ENCODE measurements around the gene ASB10.

Gene ASB10

DNA sequence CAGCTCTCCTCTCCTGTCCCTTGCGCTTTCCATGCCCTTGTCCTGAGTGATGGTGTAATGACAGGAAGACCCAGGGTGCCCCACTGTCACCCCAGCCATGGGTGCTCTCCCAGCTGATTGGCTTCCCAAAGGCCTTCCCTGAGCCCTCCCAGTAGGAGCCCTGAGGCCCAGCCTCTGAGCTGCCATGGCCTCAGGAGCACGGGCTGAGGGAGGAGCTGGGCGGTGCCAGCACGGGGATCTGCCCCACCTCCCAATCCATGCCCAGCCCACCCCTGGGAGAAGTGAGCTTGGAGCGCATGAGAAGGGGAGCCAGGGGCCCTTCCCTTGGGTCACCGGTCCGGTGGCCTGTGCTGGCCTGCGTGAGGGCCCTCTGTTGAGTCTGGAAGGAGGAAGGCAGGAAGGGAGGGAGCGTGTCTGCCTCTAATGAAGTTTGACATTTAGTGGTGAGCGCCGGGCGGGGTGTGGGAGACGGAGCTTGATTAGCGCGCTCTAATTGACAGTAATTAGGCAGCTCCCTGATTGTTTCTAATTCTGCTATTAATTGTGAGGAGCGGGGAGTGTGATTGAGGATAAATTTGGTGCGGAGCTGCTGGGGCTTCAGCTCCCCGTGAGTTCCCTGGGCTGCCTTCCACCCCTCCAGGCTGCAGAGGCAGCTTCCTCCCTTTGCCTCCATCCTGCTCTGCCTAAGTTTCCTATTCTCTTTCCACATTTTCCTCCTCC, 47.8 kb downstream of the ASB10 start:
- Histone ChIP-seq H4K20me1 (peaks cover 40% of the 10 kb centered on the region), H3K4me3 (no peak overlapping the region), H3K36me3 (peaks cover 91% of the 10 kb centered on the region), H3K27me3 (no peaks in the 10 kb centered on the region), H3K4me2 (no peak overlapping the region), H3K27ac (no peak overlapping the region), H3K9ac (no peak overlapping the region), H3K4me1 (peaks cover 19% of the 10 kb centered on the region), H3K9me3 (no peaks in the 10 kb centered on the region)
- TF ChIP-seq Cebpa-rat (IDR thresholded peaks at IDR 0.05): no peak

DNA sequence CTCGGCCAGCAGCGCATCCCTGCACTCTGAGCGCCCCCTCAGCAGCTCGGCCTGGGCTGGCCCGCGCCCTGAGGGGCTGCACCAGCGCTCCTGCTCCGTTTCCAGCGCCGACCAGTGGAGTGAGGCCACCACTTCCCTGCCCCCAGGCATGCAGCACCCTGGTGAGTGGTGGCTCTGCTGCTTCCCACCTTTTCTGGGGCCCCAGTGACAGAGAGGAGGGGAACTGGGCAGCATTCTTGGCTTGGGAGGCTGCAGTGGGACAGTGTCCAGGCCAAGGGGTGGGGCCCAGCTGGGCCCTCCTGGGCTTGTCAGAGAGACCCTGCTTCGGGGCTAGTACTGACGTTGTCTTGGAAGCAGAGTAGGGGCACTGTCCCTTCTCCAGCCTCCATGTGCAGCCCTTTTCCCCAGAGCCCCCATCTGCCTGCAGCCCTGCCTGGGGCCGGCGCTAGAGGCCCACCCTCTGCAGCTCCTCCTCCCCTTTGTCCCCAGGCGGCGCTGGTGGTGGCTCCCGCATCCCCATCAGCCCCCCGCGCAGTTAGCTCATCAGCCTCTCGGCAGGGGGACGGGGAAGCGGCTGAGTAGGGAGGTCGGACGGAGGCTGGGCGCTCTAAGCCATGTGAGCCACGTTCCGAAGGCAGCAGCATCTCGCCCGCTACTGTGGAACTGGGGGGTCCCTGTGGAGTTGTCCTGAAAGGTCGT, 48.7 kb downstream of the ASB10 start:
- H4K20me1 ChIP-seq: peaks cover 44% of the 10 kb centered on the region
- TF ChIP-seq Cebpa-rat (IDR thresholded peaks at IDR 0.05): no peak
- no peaks in the 10 kb centered on the region for H3K27me3 ChIP-seq
- H3K27ac ChIP-seq: no peak overlapping the region
- peaks cover 17% of the 10 kb centered on the region for H3K4me1 ChIP-seq
- no peaks in the 10 kb centered on the region for H3K9me3 ChIP-seq
- H3K36me3 ChIP-seq: peaks cover 91% of the 10 kb centered on the region
- no peak overlapping the region for H3K4me3 ChIP-seq
- H3K9ac ChIP-seq: no peak overlapping the region
- H3K4me2 ChIP-seq: no peak overlapping the region

DNA sequence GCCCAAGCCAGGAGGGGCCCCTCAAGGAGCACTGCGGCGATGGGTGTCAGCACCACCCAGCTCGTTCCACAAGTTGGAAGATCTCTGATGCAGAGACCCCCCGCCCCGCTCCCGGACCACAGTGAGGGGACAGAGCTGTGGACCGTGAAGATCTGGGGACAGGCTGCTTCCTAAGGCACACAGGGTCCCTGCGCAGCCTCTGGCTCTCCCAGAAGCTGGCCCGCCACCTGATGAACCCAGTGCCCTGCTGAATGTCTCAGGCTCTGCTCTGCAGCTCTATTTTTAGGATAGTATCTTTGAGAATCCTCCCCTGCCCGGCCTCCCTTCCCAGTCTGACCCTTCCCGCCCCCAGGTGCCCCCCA, 49.3 kb downstream of the ASB10 start:
- Histone ChIP-seq H3K27ac (no peak overlapping the region), H3K9me3 (no peaks in the 10 kb centered on the region), H3K4me3 (no peak overlapping the region), H3K4me2 (no peak overlapping the region), H3K4me1 (peaks cover 11% of the 10 kb centered on the region), H3K9ac (no peak overlapping the region), H4K20me1 (peaks cover 43% of the 10 kb centered on the region), H3K27me3 (no peaks in the 10 kb centered on the region), H3K36me3 (peaks cover 89% of the 10 kb centered on the region)
- no peak for TF ChIP-seq Cebpa-rat (IDR thresholded peaks at IDR 0.05)

DNA sequence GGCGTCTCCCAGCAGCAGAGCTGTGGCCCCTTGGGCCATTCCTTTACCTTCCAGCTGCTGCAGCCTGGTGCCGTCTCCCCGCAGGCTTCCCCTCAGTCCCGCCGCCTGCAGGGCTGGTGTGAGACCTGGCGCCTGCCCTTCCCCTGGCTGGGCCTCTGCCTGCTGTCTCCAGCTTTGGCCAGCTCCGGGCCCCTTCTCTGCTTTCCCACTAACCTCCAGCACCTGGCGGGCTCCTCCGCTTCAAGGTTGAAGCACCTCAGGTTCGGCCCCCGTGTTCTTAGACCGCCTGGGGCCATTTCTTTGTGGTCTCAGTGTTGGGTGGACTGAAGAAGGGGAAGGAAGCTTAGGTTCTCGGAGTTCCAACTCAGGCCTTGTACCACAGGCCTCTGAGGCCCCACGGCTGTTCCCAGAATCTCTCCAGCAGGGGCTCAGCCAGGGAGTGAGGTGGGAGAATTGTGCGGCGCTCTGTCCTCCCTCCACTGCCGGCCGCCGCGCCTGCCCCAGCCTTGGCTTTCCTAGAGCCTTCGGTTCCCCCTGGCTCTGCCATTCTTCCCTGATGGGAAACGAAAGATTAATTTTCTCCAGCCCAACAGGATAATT, 49.9 kb downstream of the ASB10 start:
- peaks cover 5% of the 10 kb centered on the region for H3K4me1 ChIP-seq
- H3K9me3 ChIP-seq: no peaks in the 10 kb centered on the region
- no peak overlapping the region for H3K4me2 ChIP-seq
- H3K9ac ChIP-seq: no peak overlapping the region
- H3K27ac ChIP-seq: no peak overlapping the region
- H4K20me1 ChIP-seq: peaks cover 43% of the 10 kb centered on the region
- H3K36me3 ChIP-seq: peaks cover 89% of the 10 kb centered on the region
- no peak for TF ChIP-seq Cebpa-rat (IDR thresholded peaks at IDR 0.05)
- no peaks in the 10 kb centered on the region for H3K27me3 ChIP-seq
- H3K4me3 ChIP-seq: no peak overlapping the region

DNA sequence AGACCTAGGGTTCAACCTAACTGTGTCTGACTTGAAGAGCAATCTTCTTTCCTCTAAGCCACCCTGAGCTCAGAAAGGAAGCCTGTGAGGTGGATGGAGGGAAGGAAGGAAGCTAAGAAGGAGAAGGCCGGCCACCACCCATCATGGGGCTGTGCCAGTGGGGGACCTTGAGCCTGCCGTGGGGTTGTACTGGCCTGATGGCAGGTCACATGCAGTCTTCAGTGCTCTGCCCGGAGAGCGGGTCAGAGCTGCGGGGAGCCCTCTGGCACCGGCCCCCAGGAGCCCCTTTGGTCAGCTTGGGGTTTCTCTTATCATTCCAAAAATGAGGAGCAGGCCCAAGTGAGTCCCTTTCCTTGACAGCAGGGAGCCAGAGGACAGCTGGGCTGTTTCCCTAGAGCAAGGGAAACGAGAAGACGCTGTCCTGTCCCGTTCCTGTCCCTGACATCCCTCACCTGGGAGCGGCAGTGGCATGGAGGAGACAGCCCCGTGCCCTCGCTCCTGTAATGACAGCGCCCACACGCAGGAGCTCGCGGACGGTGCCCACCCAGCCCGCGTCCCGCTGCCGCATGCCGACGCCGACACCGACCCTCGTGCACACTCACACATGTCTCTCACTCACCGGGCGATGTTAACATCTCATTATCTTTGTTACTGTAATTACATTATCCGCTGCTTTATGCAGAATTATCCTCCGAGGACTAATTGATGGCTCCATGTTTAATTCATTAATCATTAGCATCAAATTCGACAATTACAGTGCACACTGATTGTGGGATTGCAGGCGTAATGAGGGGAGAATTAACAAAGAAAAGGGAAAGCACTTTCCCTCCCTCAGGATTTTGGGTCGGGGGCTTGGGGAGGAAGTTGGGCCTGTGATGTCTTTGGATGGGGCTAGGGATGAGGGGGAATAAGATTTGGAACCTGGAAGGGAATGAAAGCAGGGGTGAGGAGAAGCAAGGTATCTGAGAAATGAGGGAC, 50.9 kb downstream of the ASB10 start:
- Histone ChIP-seq H3K4me3 (no peak overlapping the region), H4K20me1 (peaks cover 46% of the 10 kb centered on the region), H3K36me3 (peaks cover 89% of the 10 kb centered on the region), H3K9ac (no peak overlapping the region), H3K4me1 (peaks cover 7% of the 10 kb centered on the region), H3K9me3 (no peaks in the 10 kb centered on the region), H3K4me2 (no peak overlapping the region), H3K27me3 (no peaks in the 10 kb centered on the region), H3K27ac (no peak overlapping the region)
- TF ChIP-seq Cebpa-rat (IDR thresholded peaks at IDR 0.05): no peak

DNA sequence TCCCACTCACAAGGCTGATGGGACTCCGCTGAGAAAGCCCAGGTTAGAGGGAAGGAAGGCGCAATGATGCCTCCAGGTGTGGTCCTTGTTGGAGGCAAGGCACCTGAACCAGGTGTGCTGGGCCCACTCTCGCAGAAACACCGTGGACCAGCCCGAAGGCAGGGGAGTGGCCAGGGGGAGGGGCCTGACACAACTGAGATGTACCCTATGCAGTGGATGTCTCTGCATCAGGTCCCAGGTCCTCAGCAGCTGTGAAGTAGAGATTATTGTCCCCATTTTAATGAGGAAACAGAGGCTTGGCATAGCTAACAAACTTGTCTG, 51.6 kb downstream of the ASB10 start:
- Histone ChIP-seq H3K4me2 (no peak overlapping the region), H3K36me3 (peaks cover 89% of the 10 kb centered on the region), H3K9me3 (no peaks in the 10 kb centered on the region), H3K4me1 (peaks cover 9% of the 10 kb centered on the region), H3K27ac (no peak overlapping the region), H3K4me3 (no peak overlapping the region), H3K9ac (no peak overlapping the region), H3K27me3 (no peaks in the 10 kb centered on the region), H4K20me1 (peaks cover 53% of the 10 kb centered on the region)
- TF ChIP-seq Cebpa-rat (IDR thresholded peaks at IDR 0.05): no peak

DNA sequence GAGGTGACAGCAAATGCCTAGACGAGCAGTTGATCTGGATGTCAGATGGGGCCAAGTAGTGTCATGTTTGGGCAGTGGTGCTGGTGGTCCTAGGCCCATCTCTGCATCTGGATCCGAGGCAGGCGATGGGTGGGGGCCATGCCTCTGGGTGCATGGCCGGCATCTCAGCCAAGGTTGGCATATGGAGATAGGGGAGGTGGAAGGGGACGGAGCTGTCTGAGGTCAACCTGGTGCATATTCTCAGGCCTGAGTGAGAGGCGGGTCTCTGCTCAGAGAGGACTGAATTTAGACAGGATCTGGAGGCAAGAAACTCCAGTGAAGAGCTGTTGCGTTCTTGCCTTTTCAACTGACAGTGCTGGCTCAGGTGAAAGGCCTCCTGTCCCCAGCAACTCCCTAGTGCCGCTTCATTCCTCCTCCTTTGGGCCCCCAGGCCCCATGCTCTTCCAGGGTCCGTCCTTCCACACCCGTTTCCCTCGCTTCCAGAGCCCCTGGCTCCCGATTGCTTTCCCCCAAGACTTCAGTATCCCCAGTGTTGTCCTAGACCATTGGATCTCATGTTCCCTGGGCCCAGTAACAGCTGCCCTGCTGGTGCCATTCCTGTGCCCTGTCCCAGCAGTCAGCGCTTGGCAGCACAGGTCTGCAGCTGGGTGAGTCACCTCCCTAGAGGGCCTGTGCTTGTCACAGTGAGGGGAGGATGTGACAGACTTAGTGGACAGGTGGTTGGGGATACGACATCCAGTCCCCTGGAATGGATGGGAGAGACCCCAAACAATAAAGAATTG, 52.1 kb downstream of the ASB10 start:
- Histone ChIP-seq H3K36me3 (peaks cover 90% of the 10 kb centered on the region), H4K20me1 (peaks cover 54% of the 10 kb centered on the region)
- no peak for TF ChIP-seq Cebpa-rat (IDR thresholded peaks at IDR 0.05)

DNA sequence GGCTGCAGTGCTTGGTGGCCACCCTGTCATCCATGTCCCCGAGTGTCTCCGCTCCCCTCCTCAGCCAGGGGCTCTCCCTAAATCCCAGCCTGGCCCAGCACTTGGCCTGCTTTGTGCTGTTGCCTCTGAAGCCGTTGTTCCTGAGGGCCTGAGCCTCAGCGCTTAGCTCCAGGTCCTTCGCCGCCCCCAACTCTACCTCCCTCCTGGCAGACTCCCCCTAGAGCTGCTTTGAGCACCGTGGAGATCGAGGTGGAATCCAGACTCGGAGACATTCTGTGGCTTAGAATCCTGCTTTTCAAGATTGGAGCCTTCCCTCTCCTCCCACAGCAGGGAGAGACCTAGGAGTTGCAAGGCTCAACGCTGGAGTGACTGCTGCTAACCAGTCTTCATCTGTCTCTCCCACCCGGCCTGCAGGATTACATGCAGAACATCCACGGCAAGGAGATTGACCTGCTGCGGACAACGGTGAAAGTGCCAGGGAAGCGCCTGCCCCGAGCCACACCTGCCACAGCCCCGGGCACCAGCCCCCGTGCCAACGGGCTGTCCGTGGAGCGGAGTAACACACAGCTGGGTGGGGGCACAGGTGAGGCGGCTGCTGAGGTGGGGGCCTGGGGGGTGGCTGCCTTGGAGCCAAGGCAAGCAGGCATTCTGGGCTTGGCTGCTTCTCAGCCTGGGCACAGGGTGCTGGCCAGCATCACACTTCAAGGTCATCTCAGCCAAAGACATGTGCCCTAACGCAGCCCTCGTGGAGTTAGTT, 52.9 kb downstream of the ASB10 start:
- Histone ChIP-seq H3K9me3 (no peaks in the 10 kb centered on the region), H3K36me3 (peaks cover 91% of the 10 kb centered on the region), H3K27ac (no peak overlapping the region), H3K4me3 (no peak overlapping the region), H4K20me1 (peaks cover 50% of the 10 kb centered on the region), H3K27me3 (no peaks in the 10 kb centered on the region), H3K4me2 (no peak overlapping the region), H3K4me1 (peaks cover 18% of the 10 kb centered on the region), H3K9ac (no peak overlapping the region)
- no peak for TF ChIP-seq Cebpa-rat (IDR thresholded peaks at IDR 0.05)

More for the DNA sequence above, 52.1 kb downstream of the ASB10 start:
- Histone ChIP-seq H3K27ac (no peak overlapping the region), H3K4me3 (no peak overlapping the region), H3K9me3 (no peaks in the 10 kb centered on the region), H3K4me2 (no peak overlapping the region), H3K9ac (no peak overlapping the region), H3K4me1 (peaks cover 15% of the 10 kb centered on the region), H3K27me3 (no peaks in the 10 kb centered on the region)
